HEK293 (cell line): ENCODE data around the gene TMEM14A.

ENCODE experiments used
- CTCF ChIA-PET: fragments of 350-600 bp; formaldehyde crosslinking; extraction: SDS; loops from one replicate; lab custom pipeline; 2021; ENCODE audit warnings: antibody characterized with exemption; lab: Yijun Ruan, JAX
- POLR2A ChIA-PET: fragments of 300-600 bp; formaldehyde crosslinking; extraction: SDS; loops from one replicate; lab custom pipeline; 2020; ENCODE audit warnings: antibody characterized with exemption, inconsistent platforms; lab: Yijun Ruan, JAX
- H3K27ac ChIP-seq: fragments of 200-500 bp; sonication (Bioruptor generic); 2 replicates; pipeline ENCODE4 v1.5.1; 2014; ENCODE audit warnings: low read depth, low read length, control low read depth, inconsistent platforms; ENCODE audit errors: extremely low read depth
- H3K36me3 ChIP-seq, 2 experiments: fragments of 200-500 bp in 1 of 2; sonication (Bioruptor generic) in 1 of 2; 1 replicate in 1 of 2; 2 replicates in 1 of 2; pipeline ENCODE4 v1.5.1; 2014 to 2017; ENCODE audit warnings: inconsistent platforms in 2 of 2, low read length in 2 of 2; ENCODE audit not compliant: control insufficient read depth in 2 of 2, insufficient read depth in 1 of 2
- H3K4me1 ChIP-seq: fragments of 200-500 bp; sonication (Bioruptor generic); 2 replicates; pipeline ENCODE4 v1.5.1; 2014; ENCODE audit warnings: mild to moderate bottlenecking, low read length, inconsistent platforms; ENCODE audit not compliant: control insufficient read depth, insufficient read depth
- H3K4me3 ChIP-seq: 2 replicates; pipeline ENCODE4 v1.5.1; 2011; ENCODE audit warnings: low read depth, mild to moderate bottlenecking, control low read depth, low read length, moderate library complexity
- H3K9me3 ChIP-seq: fragments of 200-500 bp; sonication (Bioruptor generic); 2 replicates; pipeline ENCODE4 v1.5.1; 2014; ENCODE audit warnings: low read depth, low read length, inconsistent platforms; ENCODE audit not compliant: control insufficient read depth, insufficient read depth
- OVOL3 ChIP-seq: fragments of 450-650 bp; formaldehyde crosslinking; IDR thresholded peaks from 2 replicates; pipeline ENCODE4 v1.5.1; 2016; ENCODE audit warnings: missing biosample characterization, missing genetic modification characterization
- TCF7L2 ChIP-seq: IDR thresholded peaks from 2 replicates; pipeline ENCODE4 v1.6.1; 2011; ENCODE audit warnings: low read depth, mild to moderate bottlenecking, inconsistent platforms, low read length, moderate library complexity, borderline replicate concordance
- ZBTB48 ChIP-seq: fragments of 450-650 bp; formaldehyde crosslinking; IDR thresholded peaks from 2 replicates; pipeline ENCODE4 v1.5.1; 2016; ENCODE audit warnings: missing biosample characterization, missing genetic modification characterization
- ZBTB7A ChIP-seq: fragments of 450-650 bp; formaldehyde crosslinking; IDR thresholded peaks from 2 replicates; pipeline ENCODE4 v1.5.1; 2016; ENCODE audit warnings: low read depth, missing biosample characterization, missing genetic modification characterization
- ZNF157 ChIP-seq: fragments of 450-650 bp; formaldehyde crosslinking; IDR thresholded peaks from 2 replicates; pipeline ENCODE4 v1.5.1; 2016; ENCODE audit warnings: missing biosample characterization, missing genetic modification characterization
- ZNF214 ChIP-seq: fragments of 450-650 bp; formaldehyde crosslinking; IDR thresholded peaks from 2 replicates; pipeline ENCODE4 v1.5.1; 2017; ENCODE audit warnings: missing biosample characterization, mild to moderate bottlenecking, missing genetic modification characterization, borderline replicate concordance
- ZNF221 ChIP-seq: fragments of 450-650 bp; formaldehyde crosslinking; IDR thresholded peaks from 2 replicates; pipeline ENCODE4 v1.5.1; 2017; ENCODE audit warnings: missing biosample characterization, missing genetic modification characterization, borderline replicate concordance
- ZNF24 ChIP-seq: fragments of 450-650 bp; formaldehyde crosslinking; IDR thresholded peaks from 2 replicates; pipeline ENCODE4 v1.5.1; 2016; ENCODE audit warnings: missing biosample characterization, missing genetic modification characterization
- ZNF248 ChIP-seq: fragments of 450-650 bp; formaldehyde crosslinking; IDR thresholded peaks from 2 replicates; pipeline ENCODE4 v1.5.1; 2017; ENCODE audit warnings: missing biosample characterization, missing genetic modification characterization
- ZNF501 ChIP-seq: fragments of 450-650 bp; formaldehyde crosslinking; IDR thresholded peaks from 2 replicates; pipeline ENCODE4 v1.5.1; 2016; ENCODE audit warnings: missing biosample characterization, missing genetic modification characterization
- ZNF514 ChIP-seq: fragments of 450-650 bp; formaldehyde crosslinking; IDR thresholded peaks from 2 replicates; pipeline ENCODE4 v1.5.1; 2016; ENCODE audit warnings: missing biosample characterization, missing genetic modification characterization
- ZNF600 ChIP-seq: fragments of 450-650 bp; formaldehyde crosslinking; IDR thresholded peaks from 2 replicates; pipeline ENCODE4 v1.5.1; 2016; ENCODE audit warnings: missing biosample characterization, missing genetic modification characterization
- ZNF664 ChIP-seq: fragments of 450-650 bp; formaldehyde crosslinking; IDR thresholded peaks from 2 replicates; pipeline ENCODE4 v1.5.1; 2016; ENCODE audit warnings: missing biosample characterization, missing genetic modification characterization
- ZNF701 ChIP-seq: fragments of 450-650 bp; formaldehyde crosslinking; IDR thresholded peaks from 2 replicates; pipeline ENCODE4 v1.5.1; 2016; ENCODE audit warnings: missing biosample characterization, missing genetic modification characterization
- TF ChIP-seq, protein P1 (sequence below): sonication (generic); formaldehyde crosslinking; IDR thresholded peaks from 2 replicates; pipeline ENCODE4 v1.8.1; 2022; ENCODE audit warnings: mild to moderate bottlenecking, moderate library complexity, missing genetic modification reagents
- TF ChIP-seq, protein P2 (sequence below): fragments of 450-650 bp; formaldehyde crosslinking; IDR thresholded peaks from 2 replicates; pipeline ENCODE4 v1.5.1; 2016; ENCODE audit warnings: missing biosample characterization, missing genetic modification characterization
- TF ChIP-seq, protein P3 (sequence below): fragments of 450-650 bp; formaldehyde crosslinking; IDR thresholded peaks from 2 replicates; pipeline ENCODE4 v1.5.1; 2016; ENCODE audit warnings: missing biosample characterization, missing genetic modification characterization, low read depth
- TF ChIP-seq, protein P4 (sequence below): fragments of 450-650 bp; formaldehyde crosslinking; IDR thresholded peaks from 2 replicates; pipeline ENCODE4 v1.5.1; 2017; ENCODE audit warnings: missing biosample characterization, missing genetic modification characterization
- TF ChIP-seq, protein P5 (sequence below): fragments of 450-650 bp; formaldehyde crosslinking; IDR thresholded peaks from 2 replicates; pipeline ENCODE4 v1.5.1; 2016; ENCODE audit warnings: missing biosample characterization, missing genetic modification characterization

TMEM14A gene

DNA sequence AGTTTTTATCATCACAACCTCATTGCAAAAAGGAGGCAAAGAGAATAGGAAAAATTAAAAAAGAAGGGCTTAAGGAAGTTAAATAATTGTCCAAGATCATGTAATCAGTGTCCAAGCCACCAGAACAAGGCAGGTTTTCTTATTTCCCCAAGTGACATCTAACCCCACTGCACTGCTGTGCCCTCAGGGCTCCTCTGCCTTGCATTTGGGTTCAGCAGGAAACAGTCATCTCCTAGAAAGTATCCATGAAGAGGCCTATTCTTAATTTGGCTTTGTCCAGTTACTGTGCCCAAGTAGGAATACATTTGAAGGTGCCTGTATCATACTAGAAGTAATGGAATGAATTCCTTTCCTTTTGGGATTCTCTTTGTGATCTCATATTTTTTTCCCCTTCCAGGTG lies 10.5 kb downstream of the TMEM14A start:
- POLR2A ChIA-PET = no interaction called here
- no peak overlapping the region for H3K27ac ChIP-seq
- CTCF ChIA-PET = interaction anchor here (1.3 to 1.8 kb wide), 2 partner anchors 10 to 44 kb away, joined by 4 to 5 read pairs; partner anchors contain the start of gene TMEM14A
- peaks cover 8 to 15% of the 10 kb centered on the region in 2 experiments for H3K36me3 ChIP-seq
- no peak for TF ChIP-seq ZNF664 (tag by site-specific recombination)
- TF ChIP-seq, protein P1, sequence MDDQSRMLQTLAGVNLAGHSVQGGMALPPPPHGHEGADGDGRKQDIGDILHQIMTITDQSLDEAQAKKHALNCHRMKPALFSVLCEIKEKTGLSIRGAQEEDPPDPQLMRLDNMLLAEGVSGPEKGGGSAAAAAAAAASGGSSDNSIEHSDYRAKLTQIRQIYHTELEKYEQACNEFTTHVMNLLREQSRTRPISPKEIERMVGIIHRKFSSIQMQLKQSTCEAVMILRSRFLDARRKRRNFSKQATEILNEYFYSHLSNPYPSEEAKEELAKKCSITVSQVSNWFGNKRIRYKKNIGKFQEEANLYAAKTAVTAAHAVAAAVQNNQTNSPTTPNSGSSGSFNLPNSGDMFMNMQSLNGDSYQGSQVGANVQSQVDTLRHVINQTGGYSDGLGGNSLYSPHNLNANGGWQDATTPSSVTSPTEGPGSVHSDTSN (CRISPR knock-in tag) = no peak
- no peak for TF ChIP-seq ZNF221 (tag by site-specific recombination)
- no peak for TF ChIP-seq ZNF501 (tag by site-specific recombination)
- no peak for TF ChIP-seq ZNF514 (tag by site-specific recombination)
- TF ChIP-seq, protein P2, sequence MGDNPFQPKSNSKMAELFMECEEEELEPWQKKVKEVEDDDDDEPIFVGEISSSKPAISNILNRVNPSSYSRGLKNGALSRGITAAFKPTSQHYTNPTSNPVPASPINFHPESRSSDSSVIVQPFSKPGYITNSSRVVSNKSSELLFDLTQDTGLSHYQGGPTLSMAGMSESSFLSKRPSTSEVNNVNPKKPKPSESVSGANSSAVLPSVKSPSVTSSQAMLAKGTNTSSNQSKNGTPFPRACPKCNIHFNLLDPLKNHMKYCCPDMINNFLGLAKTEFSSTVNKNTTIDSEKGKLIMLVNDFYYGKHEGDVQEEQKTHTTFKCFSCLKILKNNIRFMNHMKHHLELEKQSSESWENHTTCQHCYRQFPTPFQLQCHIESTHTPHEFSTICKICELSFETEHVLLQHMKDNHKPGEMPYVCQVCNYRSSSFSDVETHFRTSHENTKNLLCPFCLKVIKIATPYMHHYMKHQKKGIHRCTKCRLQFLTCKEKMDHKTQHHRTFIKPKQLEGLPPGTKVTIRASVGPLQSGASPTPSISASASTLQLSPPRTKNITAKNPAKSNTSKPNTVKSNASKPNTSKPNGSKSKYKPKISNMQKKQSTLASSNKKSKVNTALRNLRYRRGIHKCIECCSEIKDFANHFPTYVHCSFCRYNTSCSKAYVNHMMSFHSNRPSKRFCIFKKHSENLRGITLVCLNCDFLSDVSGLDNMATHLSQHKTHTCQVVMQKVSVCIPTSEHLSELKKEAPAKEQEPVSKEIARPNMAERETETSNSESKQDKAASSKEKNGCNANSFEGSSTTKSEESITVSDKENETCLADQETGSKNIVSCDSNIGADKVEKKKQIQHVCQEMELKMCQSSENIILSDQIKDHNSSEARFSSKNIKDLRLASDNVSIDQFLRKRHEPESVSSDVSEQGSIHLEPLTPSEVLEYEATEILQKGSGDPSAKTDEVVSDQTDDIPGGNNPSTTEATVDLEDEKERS (tag by site-specific recombination) = no peak
- no peak for TF ChIP-seq ZBTB48 (tag by site-specific recombination)
- TF ChIP-seq, protein P3, sequence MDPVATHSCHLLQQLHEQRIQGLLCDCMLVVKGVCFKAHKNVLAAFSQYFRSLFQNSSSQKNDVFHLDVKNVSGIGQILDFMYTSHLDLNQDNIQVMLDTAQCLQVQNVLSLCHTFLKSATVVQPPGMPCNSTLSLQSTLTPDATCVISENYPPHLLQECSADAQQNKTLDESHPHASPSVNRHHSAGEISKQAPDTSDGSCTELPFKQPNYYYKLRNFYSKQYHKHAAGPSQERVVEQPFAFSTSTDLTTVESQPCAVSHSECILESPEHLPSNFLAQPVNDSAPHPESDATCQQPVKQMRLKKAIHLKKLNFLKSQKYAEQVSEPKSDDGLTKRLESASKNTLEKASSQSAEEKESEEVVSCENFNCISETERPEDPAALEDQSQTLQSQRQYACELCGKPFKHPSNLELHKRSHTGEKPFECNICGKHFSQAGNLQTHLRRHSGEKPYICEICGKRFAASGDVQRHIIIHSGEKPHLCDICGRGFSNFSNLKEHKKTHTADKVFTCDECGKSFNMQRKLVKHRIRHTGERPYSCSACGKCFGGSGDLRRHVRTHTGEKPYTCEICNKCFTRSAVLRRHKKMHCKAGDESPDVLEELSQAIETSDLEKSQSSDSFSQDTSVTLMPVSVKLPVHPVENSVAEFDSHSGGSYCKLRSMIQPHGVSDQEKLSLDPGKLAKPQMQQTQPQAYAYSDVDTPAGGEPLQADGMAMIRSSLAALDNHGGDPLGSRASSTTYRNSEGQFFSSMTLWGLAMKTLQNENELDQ (tag by site-specific recombination) = no peak
- no peak for TF ChIP-seq ZNF701 (tag by site-specific recombination)
- no peak for TF ChIP-seq TCF7L2
- no peak for TF ChIP-seq ZNF157
- TF ChIP-seq ZNF24 = no peak
- no peak overlapping the region for H3K4me3 ChIP-seq
- no peaks in the 10 kb centered on the region for H3K4me1 ChIP-seq
- H3K9me3 ChIP-seq = no peaks in the 10 kb centered on the region

DNA sequence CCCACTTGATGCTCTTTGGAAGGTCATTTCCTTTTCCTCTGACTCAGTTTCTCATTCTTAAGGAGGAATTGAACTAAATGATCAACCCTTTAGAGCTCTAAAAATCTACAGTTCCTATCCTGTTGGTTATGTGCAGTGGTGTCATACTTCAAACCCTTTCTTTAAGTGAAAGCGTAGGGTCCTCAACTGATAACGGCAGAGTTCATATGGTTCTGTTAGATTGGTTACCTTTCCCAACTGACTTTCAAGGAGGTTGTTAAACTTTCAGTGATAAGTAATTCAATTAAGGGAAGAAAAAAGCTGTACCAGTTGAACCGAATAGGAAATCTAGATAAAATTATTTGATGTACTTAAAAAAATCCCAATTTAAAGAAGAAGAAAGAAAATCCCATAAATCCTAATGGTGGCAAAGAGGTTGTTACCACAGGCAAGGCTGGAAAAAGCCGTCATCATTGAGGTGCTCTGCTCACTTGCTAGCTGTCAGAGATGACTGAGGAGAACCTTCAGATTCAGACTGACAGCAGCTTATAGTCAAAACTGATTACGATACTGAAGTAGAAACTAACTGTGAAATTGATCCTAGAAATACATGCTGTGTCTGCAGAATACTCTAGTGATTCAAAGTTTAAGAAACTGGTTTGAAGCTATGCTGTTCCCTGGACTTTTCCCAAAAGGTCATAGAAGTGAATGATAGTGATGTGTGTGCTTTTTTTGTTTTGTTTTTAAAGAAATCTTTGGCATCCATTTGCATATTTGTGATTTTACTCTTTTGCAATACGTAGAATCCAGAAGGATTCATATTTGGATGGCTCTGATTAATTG lies 16.2 kb downstream of the TMEM14A start:
- ChIA-PET CTCF (interaction anchor here (0.7 to 1.3 kb wide), 2 partner anchors 270 to 289 kb away, joined by 3 to 4 read pairs; no protein-coding TSS in a partner anchor), POLR2A (no interaction called here)
- H3K36me3 ChIP-seq = peaks cover 5 to 8% of the 10 kb centered on the region in 2 experiments; a peak in 2 of 3 replicates
- H3K4me3 ChIP-seq = no peak overlapping the region
- H3K9me3 ChIP-seq = no peaks in the 10 kb centered on the region
- H3K27ac ChIP-seq = no peak overlapping the region
- H3K4me1 ChIP-seq = no peaks in the 10 kb centered on the region
- TF ChIP-seq ZNF600 (no peak), OVOL3 (tag by site-specific recombination) (no peak), ZNF501 (tag by site-specific recombination) (no peak), ZNF248 (no peak), ZBTB7A (tag by site-specific recombination) (no peak), ZNF214 (tag by site-specific recombination) (no peak)
- TF ChIP-seq, protein P4, sequence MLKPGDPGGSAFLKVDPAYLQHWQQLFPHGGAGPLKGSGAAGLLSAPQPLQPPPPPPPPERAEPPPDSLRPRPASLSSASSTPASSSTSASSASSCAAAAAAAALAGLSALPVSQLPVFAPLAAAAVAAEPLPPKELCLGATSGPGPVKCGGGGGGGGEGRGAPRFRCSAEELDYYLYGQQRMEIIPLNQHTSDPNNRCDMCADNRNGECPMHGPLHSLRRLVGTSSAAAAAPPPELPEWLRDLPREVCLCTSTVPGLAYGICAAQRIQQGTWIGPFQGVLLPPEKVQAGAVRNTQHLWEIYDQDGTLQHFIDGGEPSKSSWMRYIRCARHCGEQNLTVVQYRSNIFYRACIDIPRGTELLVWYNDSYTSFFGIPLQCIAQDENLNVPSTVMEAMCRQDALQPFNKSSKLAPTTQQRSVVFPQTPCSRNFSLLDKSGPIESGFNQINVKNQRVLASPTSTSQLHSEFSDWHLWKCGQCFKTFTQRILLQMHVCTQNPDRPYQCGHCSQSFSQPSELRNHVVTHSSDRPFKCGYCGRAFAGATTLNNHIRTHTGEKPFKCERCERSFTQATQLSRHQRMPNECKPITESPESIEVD (tag by site-specific recombination) = no peak
- TF ChIP-seq, protein P2 (tag by site-specific recombination) = no peak
- TF ChIP-seq, protein P5, sequence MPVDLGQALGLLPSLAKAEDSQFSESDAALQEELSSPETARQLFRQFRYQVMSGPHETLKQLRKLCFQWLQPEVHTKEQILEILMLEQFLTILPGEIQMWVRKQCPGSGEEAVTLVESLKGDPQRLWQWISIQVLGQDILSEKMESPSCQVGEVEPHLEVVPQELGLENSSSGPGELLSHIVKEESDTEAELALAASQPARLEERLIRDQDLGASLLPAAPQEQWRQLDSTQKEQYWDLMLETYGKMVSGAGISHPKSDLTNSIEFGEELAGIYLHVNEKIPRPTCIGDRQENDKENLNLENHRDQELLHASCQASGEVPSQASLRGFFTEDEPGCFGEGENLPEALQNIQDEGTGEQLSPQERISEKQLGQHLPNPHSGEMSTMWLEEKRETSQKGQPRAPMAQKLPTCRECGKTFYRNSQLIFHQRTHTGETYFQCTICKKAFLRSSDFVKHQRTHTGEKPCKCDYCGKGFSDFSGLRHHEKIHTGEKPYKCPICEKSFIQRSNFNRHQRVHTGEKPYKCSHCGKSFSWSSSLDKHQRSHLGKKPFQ (tag by site-specific recombination) = no peak
